HepG2 (cell line): ENCODE measurements around the gene KRTAP5-10.

Source experiments
- ATF1 ChIP-seq: IDR thresholded peaks from 2 replicates; pipeline ENCODE4 v1.6.1; 2016; ENCODE audit warnings: mild to moderate bottlenecking, control low read depth
- CTCF ChIP-seq: sonication (generic); formaldehyde crosslinking; IDR thresholded peaks from 2 replicates; pipeline ENCODE4 v1.5.0; 2020; ENCODE audit warnings: mild to moderate bottlenecking, missing genetic modification reagents, moderate library complexity
- ELF1 ChIP-seq: sonication (generic); formaldehyde crosslinking; IDR thresholded peaks from 2 replicates; pipeline ENCODE4 v1.4.0; 2020; ENCODE audit warnings: missing genetic modification reagents
- NFIC ChIP-seq: IDR thresholded peaks from 2 replicates; pipeline ENCODE4 v1.6.1; 2012; ENCODE audit warnings: mild to moderate bottlenecking, low read length, inconsistent platforms
- POLR2AphosphoS2 ChIP-seq: IDR thresholded peaks from 2 replicates; pipeline ENCODE4 v1.6.1; 2011; ENCODE audit warnings: low read depth, low read length, improper control_type of control experiment
- REST ChIP-seq, 2 experiments: IDR thresholded peaks; 2 replicates each; pipeline ENCODE4 v1.6.1; 2011 to 2012; ENCODE audit warnings: low read length in 2 of 2, borderline replicate concordance in 1 of 2, low read depth in 1 of 2, mild to moderate bottlenecking in 1 of 2, moderate library complexity in 1 of 2
- SNRNP70 ChIP-seq: fragments of 200-400 bp; formaldehyde crosslinking; IDR thresholded peaks from 2 replicates; pipeline ENCODE4 v1.6.1; 2017; ENCODE audit warnings: mild to moderate bottlenecking, low read depth, low read length, moderate library complexity
- TCF7L2 ChIP-seq: IDR thresholded peaks from 2 replicates; pipeline ENCODE4 v1.6.1; 2011; ENCODE audit warnings: mild to moderate bottlenecking, low read depth, low read length, moderate library complexity
- ZNF383 ChIP-seq: sonication (generic); formaldehyde crosslinking; IDR thresholded peaks from 2 replicates; pipeline ENCODE4 v1.4.0; 2020; ENCODE audit warnings: missing genetic modification reagents, mild to moderate bottlenecking, borderline replicate concordance
- TF ChIP-seq, protein P1 (sequence below): IDR thresholded peaks from 2 replicates; pipeline ENCODE4 v1.6.1; 2016

- TF ChIP-seq POLR2AphosphoS2 (no peak), ELF1 (CRISPR knock-in tag) (no peak), ZNF383 (CRISPR knock-in tag) (no peak), CTCF (CRISPR knock-in tag) (no peak), REST (IDR thresholded peaks at IDR 0.05; ENCODE audit: borderline replicate concordance in 1 of 2, low read depth in 1 of 2, low read length in 2 of 2) (no peak), TCF7L2 (no peak), ATF1 (CRISPR knock-in tag) (no peak), NFIC (no peak), SNRNP70 (no peak)
- TF ChIP-seq, protein P1, sequence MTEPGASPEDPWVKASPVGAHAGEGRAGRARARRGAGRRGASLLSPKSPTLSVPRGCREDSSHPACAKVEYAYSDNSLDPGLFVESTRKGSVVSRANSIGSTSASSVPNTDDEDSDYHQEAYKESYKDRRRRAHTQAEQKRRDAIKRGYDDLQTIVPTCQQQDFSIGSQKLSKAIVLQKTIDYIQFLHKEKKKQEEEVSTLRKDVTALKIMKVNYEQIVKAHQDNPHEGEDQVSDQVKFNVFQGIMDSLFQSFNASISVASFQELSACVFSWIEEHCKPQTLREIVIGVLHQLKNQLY = no peak
These were observed 22.2 kb upstream of the KRTAP5-10 start for GRCh38 chr11:71542879-71543777.
